ENCODE results near the gene TLCD4. TPM values are rescaled to one million over a fixed set of nuclear protein-coding genes. Genes with fewer than 3 reads are reported as not detected.
"Not testable (repeated sequence)": the region's sequence is repeated elsewhere in the genome, so short reads cannot be mapped to it uniquely, and the experiment has no call there.

Gene TLCD4, protein sequence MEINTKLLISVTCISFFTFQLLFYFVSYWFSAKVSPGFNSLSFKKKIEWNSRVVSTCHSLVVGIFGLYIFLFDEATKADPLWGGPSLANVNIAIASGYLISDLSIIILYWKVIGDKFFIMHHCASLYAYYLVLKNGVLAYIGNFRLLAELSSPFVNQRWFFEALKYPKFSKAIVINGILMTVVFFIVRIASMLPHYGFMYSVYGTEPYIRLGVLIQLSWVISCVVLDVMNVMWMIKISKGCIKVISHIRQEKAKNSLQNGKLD
- total RNA-seq, result 9.0 TPM

DNA sequence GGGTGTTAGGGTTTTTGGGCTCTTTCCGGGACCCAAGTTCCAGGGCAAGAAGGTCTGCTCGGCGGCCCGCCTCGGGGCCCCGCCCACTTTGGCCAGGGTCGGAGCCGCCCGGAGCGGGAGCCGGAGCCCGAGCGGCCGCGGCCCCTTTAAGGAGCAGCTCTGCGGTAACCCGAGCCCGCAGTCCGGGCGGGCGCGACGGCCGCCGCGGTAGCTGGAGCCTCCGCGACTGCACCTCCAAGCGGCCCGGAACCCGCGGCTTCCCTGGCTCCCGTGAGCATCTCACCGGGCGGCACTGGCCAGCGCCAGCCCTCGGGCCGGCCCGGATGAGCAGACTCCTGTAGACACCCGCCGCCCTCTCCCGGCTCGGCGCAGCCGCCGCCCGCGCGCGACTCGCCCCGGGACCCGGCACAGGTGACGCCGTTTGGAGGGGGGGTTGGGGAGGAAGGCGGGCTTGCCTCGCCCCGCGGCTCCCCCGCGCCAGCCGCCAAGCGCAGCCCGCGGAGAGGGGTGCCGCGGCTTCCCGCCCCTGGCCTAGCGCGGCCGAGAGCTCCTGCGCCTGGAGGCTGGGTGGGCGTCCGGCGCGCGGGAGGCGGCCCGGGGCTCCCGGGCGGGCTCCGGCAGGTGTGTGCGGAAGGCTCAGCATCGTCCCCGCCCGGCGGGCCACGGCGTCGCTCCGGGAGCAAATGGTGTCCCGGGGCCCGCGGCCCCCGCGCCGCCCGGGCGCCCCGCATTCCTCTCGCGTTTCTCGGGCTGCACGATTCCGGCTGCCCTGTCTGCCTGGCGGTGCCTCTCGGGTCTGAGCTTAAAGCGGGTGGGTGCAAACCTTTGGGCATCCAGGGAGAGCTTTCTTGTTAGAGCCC is at the start of gene TLCD4:
Gene TLCD4, plus strand, starts transcription at position 149 of the 860 bp plus-strand sequence. CDS start 26,547 bp downstream, outside the sequence.
- no peak for DNase-seq

DNA sequence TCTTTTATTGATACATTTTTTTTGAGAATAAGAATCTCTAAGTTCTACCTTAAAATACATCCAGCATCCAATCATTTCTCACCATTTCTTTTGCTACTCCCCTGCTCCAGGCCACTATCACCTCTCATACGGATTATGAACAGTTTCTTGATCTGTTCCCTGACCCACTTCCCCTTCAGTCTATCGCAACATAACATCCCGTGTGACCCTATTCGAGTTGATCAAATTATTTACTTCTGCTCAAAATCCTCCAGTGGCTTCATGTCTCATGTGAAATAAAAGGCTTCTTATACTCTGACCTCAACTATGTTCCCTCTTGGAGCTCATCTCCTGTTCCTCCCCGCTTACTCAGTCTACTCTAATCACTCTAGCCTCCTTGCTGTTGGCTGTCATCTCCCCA is 49.6 kb upstream of the TLCD4 start:
- DNase-seq, result no peak

DNA sequence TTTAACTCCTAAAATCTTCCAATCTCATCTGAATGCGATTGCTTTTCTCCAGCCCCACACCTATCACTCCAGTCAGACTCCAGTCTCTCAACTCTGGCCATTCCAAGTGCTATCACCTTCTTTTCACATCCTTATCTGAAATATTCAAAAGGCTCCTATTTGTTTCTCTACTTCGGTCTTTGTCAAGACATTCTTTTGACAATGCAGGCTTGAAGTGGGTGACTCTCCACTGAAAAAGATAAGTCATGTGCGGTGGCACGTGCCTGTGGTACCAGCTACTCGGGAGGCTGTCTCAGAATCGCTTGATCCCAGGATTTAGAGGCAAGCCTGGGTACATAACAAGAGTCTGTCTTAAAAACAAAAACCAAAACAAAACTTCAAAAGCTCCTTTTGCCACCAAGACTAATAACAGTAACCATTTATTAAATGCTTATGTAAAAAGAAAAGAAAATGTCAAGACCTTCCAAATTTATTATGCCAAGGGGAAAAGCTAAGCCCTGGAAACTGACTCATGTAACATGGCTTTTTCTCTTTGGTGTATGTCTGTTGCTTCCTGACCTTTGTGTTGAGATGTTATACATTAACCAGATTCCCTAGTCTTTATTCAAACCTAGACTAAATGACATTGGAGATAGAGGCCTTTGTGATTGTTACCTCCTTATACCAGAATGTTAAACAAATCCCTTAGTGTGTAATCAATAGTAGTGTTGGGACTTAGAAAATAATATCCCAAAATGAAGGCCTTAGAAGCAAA is 48.0 kb upstream of the TLCD4 start:
- DNase-seq, result no peak

DNA sequence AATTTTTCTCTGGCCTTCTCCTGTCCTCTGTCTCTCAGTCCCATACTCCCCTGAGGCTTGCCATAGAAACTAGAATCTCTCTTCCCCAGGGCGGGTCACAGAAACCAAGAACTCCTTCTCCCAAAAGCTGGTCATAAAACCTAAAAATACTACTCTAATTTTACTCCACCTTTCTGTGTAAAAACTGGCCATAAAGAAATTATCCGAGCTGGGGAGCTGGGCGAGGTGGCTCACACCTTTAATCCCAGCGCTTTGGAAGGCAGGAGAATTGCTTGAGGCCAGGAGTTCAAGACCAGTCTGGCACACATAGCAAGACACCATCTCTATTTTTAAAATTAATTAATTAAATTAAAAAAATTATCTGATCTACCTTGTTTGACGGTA is 47.5 kb upstream of the TLCD4 start:
- no peak for DNase-seq

DNA sequence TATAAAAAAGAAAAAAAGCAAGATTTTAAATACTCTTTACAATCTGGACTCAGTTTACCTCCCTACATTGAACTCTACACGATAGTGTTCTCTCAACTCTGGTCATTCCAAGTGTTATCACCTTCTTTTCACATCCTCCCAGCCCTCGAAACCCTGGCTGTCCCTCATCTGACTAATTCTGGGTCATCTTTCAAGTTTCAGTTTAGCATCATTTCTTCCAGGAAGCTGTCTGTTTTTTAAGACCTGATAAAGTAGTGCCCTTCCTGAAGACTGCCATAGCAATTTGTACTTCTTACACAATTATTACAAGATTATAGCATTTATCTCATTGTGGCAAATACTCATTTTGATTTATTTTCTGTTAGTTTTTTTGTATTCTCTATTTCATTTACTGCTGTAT is 45.6 kb upstream of the TLCD4 start:
- DNase-seq, result no peak

DNA sequence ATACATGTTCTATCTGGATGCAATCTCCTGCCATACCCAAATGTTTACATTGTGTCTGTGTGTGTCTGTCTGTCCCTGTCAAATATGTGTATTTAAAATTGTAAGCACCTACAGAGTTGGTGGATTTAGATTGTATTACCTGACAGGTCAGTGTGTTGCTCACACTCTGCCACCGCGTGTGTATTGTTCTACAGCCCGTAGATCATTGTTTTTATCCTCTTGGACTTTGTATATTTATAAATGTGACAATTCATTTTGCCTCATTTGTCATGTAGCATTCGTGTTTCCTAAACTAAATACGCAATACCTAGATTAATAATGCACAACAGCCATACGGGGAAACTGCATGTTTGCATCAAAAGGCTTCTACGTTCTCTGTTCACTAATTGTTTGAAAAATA is 45.0 kb upstream of the TLCD4 start:
- DNase-seq, result no peak

DNA sequence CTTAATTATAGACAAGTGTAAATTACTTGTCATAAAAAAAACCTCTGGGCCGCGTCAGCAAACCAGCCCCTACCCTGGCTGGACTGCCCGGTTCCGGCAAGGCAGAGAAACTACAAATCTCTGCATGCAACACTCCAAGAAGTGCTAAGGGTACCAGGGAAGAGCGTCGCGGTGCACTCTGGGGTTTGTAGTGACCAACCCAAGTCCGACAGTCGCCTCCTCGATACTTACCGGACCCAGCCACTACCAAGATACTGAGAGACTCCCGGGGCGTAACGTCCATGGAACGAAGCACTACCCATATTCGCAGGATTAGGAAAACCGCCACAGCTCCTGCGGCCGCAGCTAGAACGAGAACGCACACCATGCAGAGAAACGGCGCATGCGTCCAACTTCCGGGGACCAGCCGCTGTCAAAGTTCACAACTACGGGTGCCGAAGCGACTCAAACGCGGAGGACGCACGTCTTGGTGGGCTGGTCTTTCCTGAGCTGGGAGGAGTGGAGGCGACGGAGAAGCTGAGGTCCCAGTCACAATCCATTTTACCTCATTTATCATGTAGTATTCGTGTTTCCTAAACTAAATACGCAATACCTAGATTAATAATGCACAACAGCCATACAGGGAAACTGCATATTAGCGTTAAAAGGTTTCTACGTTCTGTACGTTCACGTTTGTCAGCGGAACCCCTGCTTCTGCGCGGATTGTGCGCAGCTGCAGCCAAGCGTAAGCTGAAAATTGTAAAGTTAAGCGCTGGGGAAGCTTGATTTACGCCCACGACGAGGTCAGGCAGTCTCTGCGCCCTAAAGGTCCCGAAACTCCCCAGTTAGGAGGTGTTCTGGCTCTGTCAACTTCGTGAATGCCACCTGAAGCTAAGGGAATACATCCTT is 44.4 kb upstream of the TLCD4 start, which contains the start of gene ALG14:
Gene ALG14, minus strand, starts transcription at position 420 of the 888 bp plus-strand sequence. Its CDS starts 53 bp downstream, at position 367.
- DNase-seq, result peak; percentile 98

DNA sequence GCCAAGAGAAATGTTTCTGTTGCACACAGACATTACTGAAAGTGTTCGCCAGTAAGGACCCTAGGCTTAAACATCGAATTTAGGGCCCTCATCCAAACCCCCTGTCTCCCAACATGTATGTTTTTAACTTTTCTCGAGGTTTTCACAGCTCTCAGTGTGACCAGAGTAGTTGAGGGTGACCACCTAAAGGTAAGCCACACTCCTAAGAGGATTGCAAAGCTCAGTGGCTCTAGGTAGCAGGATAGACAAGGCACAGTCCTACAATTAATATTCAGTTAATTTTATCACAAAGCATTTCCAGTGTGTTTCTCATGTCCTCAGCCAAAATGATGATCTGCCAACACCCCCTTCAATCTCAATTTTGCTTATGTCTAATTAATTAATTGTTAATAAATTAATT is 43.7 kb upstream of the TLCD4 start:
- no peak for DNase-seq

DNA sequence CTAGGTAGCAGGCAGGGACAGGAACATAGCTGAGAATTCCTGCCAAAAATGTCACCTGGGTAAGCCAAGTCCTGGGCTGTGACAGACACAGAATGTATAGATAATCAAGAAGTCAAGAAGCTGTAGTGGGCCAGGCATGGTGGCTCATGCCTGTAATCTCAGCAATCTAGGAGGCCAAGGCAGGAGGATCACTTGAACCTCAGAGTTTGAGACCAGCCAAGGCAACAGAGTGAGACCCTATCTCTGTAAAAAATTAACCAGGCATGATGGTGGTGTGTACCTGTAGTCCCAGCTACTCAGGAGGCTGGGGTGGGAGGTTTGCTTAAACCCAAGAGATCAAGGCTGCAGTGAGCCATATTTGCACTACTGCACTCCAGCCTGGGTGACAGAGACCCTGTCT is 41.1 kb upstream of the TLCD4 start:
- DNase-seq, result no peak

DNA sequence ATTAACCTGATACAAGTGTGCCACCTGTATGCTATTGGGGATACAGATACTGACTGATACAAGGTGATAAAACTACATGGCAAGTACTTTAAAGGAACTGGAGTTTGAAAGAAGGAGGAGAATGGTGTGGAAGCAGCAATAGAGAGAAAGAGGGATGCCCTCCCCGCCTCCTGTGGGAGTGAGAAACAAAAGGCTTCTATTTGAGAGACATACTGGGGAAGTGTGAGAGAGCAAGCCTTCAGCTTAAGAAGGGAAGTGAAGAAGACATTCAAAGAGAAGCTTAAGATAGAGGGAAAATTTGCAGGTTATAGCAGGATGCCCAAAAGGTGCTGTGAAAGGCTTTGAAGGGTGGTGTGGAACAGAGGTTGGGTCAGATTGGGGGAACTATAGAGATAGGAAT is 36.7 kb upstream of the TLCD4 start:
- DNase-seq, result no peak

DNA sequence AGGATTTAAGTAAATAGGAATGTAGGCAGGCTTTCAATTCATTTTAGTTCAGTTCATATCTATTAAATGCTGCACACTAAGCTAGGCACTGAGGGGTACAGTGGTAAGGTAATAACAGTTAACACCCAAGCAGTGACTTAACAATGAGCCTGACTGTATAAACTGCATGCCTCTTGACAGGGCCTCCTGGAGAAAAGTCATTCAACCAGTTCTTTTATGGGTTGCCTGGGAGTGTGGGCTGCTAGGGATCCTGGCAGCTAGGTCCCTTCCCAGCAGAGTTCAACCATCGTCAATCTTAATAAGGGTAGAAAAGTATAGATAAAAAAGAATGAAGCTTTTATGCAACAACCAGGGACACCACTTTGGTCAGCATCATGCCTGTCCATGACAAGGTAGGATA is 36.3 kb upstream of the TLCD4 start:
- DNase-seq, result no peak

DNA sequence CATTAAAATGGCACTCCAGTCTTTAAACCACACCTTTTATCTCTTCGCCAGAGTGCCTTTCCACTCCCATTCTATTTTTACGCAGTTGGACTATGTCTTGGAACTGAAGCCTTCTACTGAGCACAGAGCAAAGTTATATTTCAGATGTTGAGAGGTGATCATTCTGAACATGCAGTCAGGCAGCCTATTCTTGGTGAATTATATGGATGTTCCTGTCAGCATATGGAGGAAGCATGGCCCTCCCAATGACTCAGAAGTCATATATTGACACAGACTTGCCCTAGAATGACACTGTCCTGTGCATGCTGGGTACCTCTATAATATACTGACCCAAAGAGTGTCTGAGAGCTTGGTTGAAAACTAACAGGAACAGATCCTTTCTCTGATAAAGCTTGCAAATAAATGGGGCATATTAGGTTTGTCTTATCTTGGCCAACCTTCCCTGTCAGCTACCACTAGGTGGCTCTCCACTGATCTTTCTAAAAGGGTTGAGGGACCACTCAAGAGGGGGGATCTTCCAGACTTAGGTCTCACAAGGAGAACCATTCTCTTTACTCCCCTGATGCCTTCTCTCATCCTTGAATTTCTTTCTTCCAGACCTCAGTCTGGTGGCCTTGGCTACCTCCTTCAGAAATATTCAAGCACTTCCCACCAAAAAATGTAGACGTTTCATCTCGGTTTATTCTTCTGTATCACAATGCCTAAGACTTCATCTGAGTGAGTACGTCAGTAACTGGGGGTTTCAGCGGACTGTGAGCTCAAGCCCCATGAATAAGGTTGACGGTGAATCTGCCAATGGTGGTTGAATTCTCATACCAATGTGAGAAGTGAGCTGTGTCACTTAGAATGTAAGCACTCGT is 32.6 kb upstream of the TLCD4 start:
- peak; percentile 19 for DNase-seq

DNA sequence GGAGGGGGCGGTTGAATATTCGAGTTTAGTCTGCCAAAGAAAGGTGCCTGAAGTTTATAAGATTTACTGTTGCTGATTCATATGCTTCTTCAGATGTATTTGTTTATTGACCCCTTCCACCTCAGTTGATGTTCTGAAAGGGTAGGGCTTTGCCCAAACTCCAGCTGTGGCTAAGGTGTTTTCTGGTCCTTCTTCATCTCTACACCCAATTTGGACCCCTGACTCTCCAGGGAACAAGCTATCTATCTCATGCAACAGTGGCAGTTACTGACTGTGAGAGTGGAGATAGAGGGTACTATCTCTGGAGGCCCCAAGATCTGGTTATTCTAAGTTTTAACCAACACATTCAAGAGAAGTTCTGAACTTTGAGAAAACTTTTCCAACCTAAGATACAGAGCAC is 31.8 kb upstream of the TLCD4 start:
- DNase-seq, result no peak

DNA sequence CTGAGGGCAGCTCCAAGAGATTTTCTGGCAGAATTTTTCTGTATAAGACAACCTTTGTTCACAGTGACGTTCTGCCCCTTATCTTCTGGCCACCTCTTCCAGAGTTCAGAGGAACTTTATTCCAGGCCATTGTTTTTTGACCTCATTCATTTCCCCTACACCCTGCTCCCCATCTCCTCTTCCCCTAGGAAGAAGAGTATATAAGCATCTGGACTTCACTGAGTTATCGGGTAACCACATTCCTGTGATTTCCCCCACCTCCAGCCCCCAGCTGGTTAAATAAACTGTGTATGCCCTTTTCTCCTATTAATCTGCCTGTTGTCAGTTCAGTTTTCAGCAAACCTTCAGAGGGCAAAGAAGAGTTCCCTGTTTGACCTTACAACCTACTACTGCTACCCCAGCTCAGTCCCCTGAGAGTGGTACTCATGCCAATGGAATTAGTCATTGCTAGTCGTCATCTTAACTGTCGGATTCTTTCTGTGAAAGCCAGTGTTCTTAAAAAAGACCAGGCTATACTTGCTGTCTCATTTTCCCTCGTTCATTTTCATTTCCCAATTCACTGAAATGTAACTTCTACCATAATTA is 30.1 kb upstream of the TLCD4 start:
- peak; percentile 55 for DNase-seq

DNA sequence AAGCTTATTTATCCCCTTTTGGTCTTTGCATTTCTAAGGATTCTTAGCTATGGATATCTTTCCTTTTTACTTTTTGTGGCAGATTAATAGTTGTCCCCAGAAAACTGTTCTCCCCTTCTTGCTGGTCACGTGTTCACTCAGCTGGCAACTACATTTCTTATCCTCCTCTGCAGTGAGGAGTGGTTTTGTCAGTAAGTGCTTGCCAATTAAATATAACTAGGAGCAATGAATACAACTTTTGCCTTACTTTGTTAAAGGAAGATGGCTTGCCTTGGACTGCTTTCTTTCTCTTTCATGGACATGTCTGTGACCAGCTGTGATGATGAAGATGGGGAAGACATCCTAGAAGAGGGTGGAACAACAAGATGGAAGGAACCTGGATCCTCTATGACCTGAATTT is 28.9 kb upstream of the TLCD4 start:
- no peak for DNase-seq

DNA sequence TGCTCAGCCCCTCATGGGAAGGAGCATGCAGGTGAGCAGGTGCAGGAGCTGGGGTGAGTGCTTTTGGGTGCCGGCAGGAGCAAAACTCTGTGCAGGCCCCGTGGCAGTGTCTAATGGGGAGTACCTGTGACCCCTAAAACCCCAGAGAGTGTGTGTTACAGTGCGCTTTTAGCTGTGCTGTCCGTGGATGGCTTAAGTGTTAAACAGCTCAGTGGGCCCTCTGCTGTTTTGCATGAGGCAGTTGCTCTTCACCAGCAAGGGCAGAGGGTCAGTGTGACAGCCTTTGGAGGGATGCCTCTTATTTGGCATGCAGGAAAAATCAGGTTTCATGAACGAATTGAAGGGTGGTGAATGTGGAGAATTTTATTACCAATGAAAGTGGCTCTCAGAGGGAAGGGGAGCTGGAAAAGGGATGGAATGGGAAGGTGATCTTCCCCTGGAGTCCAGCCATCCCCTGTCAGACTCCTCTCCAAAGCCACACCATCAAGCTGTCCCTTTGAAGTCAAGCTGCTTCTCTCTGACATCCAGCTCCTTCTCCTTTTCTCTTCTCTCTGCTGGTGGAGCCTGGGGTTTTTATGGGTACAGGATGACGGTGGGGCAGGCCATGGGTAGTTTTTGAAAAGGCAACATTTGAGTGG is 27.4 kb upstream of the TLCD4 start:
- DNase-seq, result no peak

DNA sequence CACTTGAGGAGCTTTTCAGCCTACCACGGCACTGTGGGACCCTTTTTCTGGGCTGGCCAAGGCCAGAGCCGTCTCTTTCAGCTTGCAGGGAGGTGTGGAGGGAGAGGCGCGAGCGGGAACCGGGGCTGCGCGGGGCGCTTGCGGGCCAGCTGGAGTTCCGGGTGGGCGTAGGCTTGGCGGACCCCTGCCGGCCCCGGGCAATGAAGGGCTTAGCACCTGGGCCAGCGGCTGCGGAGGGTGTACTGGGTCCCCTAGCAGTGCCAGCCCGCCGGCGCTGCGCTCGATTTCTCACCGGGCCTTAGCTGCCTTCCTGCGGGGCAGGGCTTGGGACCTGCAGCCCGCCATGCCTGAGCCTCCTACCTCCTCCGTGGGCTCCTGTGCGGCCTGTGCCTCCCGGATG is 25.9 kb upstream of the TLCD4 start:
- not testable (repeated sequence) for DNase-seq

DNA sequence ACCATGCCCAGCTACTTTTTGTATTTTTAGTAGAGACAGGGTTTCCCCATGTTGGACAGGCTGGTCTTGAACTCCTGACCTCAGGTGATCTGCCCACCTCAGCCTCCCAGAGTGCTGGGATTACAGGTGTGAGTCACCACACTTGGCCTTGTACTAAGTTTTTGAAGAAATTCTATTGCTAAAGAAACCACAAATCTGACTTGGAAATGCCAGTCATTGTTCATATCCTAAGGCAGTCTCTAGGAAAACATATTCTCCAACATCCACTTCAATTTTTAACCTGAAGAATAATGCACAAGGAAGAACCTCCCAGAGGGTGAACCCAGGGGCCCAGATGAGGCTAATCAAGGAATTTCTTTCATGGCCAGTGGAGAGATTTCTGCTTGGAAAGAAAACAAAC is 24.3 kb upstream of the TLCD4 start:
- not testable (repeated sequence) for DNase-seq

DNA sequence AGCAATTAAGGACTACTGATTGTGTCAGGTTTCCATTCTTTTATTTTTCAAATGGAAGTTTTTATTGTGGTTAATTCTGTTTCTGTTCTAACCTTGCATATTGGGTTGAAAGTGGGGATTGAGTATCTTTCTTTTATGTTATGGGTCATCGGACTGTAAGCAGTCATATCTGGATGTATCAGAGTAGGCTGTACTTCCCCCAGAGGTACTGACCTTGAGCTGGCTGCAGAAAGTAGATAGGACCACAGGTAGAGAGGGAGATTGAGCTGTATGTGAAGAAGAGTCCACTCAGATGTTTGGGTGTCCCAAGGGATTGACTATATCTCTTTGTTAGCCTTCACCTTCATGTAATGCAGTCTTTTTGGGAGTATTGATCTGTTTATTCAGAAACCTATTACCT is 23.9 kb upstream of the TLCD4 start:
- no peak for DNase-seq

DNA sequence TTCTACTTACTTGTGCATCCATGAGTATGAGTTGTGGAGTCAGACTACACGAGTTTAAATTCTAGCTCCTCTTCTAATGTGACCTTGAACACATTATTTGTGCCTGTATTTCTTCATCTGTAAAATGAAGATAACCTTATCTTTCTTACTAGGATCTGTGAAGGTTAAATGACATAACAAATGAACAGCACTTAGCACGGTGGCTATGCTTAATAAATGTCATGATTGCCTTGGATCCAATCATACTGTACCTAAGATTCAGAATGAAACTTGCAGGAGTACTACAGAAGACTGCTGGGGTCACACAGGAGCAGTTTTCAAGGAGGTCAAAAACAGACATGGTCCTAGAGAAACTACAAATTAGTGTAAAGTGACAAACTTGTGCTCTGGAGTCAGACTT is 22.2 kb upstream of the TLCD4 start:
- DNase-seq, result no peak
